Astrocyte (in vitro differentiated cells and primary cell): Measurements from ENCODE around the gene LDLRAD4.

Source experiments
- EZH2 ChIP-seq: IDR thresholded peaks from 2 replicates; pipeline ENCODE4 v1.6.1; 2012; ENCODE audit warnings: mild to moderate bottlenecking, low read length, inconsistent platforms; ENCODE audit not compliant: insufficient read depth
- TF ChIP-seq, protein P1 (sequence below): IDR thresholded peaks from 2 replicates; pipeline ENCODE4 v1.5.1; 2011; ENCODE audit warnings: low read depth, mild to moderate bottlenecking, inconsistent platforms, low read length, moderate library complexity; ENCODE audit not compliant: insufficient read depth

- TF ChIP-seq, protein P1, sequence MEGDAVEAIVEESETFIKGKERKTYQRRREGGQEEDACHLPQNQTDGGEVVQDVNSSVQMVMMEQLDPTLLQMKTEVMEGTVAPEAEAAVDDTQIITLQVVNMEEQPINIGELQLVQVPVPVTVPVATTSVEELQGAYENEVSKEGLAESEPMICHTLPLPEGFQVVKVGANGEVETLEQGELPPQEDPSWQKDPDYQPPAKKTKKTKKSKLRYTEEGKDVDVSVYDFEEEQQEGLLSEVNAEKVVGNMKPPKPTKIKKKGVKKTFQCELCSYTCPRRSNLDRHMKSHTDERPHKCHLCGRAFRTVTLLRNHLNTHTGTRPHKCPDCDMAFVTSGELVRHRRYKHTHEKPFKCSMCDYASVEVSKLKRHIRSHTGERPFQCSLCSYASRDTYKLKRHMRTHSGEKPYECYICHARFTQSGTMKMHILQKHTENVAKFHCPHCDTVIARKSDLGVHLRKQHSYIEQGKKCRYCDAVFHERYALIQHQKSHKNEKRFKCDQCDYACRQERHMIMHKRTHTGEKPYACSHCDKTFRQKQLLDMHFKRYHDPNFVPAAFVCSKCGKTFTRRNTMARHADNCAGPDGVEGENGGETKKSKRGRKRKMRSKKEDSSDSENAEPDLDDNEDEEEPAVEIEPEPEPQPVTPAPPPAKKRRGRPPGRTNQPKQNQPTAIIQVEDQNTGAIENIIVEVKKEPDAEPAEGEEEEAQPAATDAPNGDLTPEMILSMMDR = no peak
- TF ChIP-seq EZH2 = no peak
Measured at GRCh38 chr18:13696961-13697360, 478.4 kb downstream of the LDLRAD4 start.
